Fibroblast of pulmonary artery (primary cell): ENCODE measurements around the gene PSPC1.

Source experiments
- DNase-seq: peaks from one replicate; pipeline ENCODE4 v3.0.0-alpha.2; 2010; ENCODE audit warnings: low read depth
- H3K4me3 ChIP-seq: replicated peaks from 2 replicates; pipeline ENCODE4 v1.5.1; 2011; ENCODE audit warnings: low read depth, mild to moderate bottlenecking, control low read depth, low read length, moderate library complexity
- TF ChIP-seq, protein P1 (sequence below): IDR thresholded peaks from 2 replicates; pipeline ENCODE4 v1.5.1; 2011; ENCODE audit warnings: mild to moderate bottlenecking, control low read depth, low read length, inconsistent platforms; ENCODE audit errors: missing control alignments

Gene PSPC1

DNA sequence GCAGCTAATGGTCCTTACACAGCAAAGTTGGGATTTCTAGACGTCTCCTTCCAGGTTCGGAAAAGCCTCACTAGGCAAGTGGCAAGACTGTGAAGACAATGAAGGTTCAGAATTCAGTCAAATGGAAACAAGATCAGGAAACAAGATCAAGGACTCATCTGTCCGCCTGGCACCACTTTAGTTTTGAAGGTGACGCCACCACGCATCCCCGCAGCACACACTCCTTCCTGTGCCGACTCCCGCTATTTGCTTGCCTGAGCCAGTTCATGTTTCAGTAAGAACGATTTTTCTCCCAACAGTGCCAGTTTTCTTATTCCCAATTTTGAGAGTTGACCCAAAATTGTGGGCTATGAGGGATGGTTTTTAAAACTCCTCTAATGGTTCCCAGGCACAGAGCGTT, 107.8 kb downstream of the PSPC1 start:
- DNase-seq, result no peak
- TF ChIP-seq, protein P1, sequence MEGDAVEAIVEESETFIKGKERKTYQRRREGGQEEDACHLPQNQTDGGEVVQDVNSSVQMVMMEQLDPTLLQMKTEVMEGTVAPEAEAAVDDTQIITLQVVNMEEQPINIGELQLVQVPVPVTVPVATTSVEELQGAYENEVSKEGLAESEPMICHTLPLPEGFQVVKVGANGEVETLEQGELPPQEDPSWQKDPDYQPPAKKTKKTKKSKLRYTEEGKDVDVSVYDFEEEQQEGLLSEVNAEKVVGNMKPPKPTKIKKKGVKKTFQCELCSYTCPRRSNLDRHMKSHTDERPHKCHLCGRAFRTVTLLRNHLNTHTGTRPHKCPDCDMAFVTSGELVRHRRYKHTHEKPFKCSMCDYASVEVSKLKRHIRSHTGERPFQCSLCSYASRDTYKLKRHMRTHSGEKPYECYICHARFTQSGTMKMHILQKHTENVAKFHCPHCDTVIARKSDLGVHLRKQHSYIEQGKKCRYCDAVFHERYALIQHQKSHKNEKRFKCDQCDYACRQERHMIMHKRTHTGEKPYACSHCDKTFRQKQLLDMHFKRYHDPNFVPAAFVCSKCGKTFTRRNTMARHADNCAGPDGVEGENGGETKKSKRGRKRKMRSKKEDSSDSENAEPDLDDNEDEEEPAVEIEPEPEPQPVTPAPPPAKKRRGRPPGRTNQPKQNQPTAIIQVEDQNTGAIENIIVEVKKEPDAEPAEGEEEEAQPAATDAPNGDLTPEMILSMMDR, result no peak
- H3K4me3 ChIP-seq, result no peak overlapping the region

DNA sequence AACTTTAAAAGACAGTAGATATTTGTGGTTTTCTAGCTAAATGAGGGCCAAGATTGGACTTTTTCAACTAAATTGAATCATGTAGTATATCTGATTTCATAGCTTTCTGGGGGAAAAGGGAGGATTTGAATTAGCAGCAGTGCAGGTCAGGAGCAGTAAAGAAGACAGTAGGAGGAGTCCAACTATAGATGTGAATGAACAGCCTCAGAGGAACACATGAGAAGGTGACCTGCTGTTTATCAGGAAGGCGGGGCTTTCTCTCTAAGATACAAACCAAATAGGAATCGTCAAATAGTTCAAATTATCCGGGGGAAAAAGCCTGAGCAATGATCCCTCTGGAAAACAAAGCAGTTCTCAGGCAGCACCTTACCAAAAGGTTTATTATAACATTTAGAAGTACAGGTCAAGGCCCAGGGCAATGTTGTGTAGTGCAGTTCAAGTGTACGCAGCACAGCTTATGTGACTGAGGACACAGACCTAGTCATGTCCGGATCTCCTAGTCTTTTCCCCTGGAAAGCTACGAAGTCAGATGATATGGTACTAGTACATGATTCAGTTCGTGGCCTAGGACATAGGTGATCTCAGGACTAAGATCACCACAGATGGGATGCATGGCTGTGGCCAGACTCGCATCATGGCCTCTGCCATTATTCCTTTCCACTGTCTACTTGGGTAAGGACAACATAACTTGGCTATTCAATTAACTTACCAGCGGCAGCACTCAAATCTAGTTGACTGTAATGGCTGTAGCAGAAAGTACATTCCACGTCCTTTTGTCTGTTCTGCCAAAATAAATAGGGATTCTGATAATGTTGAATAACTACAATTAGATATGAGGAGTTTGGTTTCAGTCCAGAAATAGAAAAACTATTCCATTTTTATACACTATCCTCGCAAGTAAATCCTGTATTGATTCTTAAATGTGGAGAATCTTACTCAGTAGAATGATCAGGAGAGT, 109.0 kb downstream of the PSPC1 start:
- H3K4me3 ChIP-seq, result no peak overlapping the region
- TF ChIP-seq, protein P1, result no peak
- DNase-seq, result peak; percentile 38

DNA sequence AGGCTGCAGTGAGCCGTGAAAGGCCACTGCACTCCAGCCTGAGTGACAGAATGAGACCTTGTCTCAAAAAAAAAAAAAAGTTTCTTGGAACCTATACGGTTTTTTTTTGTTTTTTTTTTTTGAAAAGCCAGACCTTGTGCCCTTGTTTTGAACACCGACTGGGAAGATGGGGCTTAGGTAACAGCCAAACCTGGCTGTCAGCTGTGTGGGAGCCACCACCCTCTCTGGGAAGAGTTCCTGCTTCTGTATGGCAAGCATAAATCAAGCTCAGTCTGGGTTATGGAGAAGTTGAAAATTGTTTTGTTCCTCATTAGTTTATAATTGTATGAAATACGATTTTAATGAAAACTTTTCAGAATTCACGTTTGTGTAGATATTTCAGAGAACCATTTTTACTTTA, 109.8 kb downstream of the PSPC1 start:
- no peak overlapping the region for H3K4me3 ChIP-seq
- no peak for DNase-seq
- TF ChIP-seq, protein P1, result no peak

DNA sequence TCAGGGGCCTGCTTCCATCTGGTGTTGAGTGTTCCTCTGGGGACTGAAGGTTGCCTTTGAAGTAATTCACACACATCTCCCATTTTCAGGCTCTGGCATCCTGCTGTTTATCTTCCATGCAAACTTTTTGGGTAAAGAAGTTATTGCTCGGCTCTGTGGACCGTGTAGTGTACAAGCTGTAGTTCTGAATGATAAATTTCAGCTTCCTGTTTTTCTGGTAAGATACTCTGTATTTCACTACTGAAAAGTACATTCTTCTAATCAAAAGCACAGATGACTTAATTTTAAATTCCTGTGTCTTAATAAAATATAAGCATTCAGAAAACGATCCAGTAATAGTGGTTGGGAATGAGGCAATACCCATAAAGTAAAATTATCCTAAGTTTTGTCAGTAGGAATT, 112.6 kb downstream of the PSPC1 start:
- TF ChIP-seq, protein P1, result no peak
- no peak overlapping the region for H3K4me3 ChIP-seq
- no peak for DNase-seq

DNA sequence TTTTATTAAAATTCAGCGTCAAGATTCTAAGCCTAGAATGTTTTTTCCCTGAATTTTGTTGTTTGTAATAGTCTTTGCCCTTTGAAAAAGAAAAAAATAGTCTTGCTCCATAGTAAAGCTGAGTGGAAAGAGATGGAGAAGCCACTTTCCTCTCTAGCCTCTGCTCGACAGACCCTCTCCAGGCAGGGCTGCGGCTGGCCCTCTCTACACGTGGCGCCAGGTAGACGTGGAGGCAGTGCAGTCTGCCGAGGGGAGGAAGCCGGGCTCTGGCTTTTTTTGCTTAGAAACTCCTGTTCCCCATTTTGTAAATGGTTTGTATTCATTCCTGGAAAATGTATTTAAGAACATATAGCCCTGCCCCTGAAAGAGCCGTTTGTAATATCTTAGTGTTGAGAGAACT, 114.0 kb downstream of the PSPC1 start:
- TF ChIP-seq, protein P1, result no peak
- DNase-seq, result no peak
- no peak overlapping the region for H3K4me3 ChIP-seq

DNA sequence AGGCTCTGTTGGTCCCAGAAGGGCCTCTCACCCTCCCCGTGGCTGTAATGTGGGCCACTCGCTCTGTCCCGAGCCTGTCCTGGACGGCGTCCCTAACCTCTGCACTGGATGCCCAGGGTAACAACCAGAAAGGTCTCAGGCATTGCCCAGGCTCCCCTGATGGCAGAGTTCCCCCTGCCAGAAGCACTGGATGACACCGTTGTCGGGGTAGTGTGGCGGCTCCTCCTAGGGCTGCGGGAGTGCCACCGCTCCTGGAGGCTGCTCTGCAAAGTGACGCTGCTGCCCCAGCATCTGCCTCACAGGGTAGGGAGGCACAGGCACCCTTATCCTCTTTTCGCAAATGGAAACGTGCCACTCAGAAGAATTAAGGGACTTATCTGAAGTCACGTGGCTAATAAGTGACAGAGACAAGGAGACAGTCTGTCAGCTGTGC, 117.3 kb downstream of the PSPC1 start:
- no peak overlapping the region for H3K4me3 ChIP-seq
- TF ChIP-seq, protein P1, result no peak
- DNase-seq, result no peak
